Peyer's patch (tissue), 4 donors: Measurements from ENCODE around the gene POU1F1. TPM values are rescaled to one million over a fixed set of nuclear protein-coding genes. Genes with fewer than 3 reads are reported as not detected.
"Not testable (repeated sequence)": the region's sequence is repeated elsewhere in the genome, so short reads cannot be mapped to it uniquely, and the experiment has no call there.

Experiments used
- DNase-seq, 3 donors: peaks; one replicate each; pipeline ENCODE4 v3.0.0-alpha.2; 2017 to 2019
- H3K27ac ChIP-seq, 4 donors: fragments of 200-600 bp; sonication (generic); one replicate each; pipeline ENCODE4 v1.5.1; 2016 to 2019
- H3K27me3 ChIP-seq, 2 donors: fragments of 200-600 bp; sonication (generic); one replicate each; pipeline ENCODE4 v1.5.1; 2019
- H3K36me3 ChIP-seq, 3 donors: fragments of 200-600 bp; sonication (generic); one replicate each; pipeline ENCODE4 v1.5.1; 2016 to 2019
- H3K4me1 ChIP-seq, 4 donors: fragments of 200-600 bp; sonication (generic); one replicate each; pipeline ENCODE4 v1.5.1; 2016 to 2019
- H3K4me3 ChIP-seq, 4 donors: fragments of 200-600 bp; sonication (generic); 1 replicate in 3 of 4; 2 replicates in 1 of 4; pipeline ENCODE4 v1.5.1; 2016 to 2019; ENCODE audit warnings: mild to moderate bottlenecking in 1 of 4
- H3K9me3 ChIP-seq, 4 donors: fragments of 200-600 bp; sonication (generic); one replicate each; pipeline ENCODE4 v1.5.1; 2016 to 2019; ENCODE audit warnings: mild to moderate bottlenecking in 1 of 4
- POLR2A ChIP-seq, 2 donors: fragments of 450-650 bp; IDR thresholded peaks; one replicate each; pipeline ENCODE4 v1.5.1; 2017; ENCODE audit warnings: antibody characterized with exemption in 2 of 2, mild to moderate bottlenecking in 2 of 2, moderate library complexity in 2 of 2
- total RNA-seq, 4 donors: library from RNA; depleted of rRNA; stranded (reverse); fragments of >200 nt; gene quantifications; one replicate each; pipeline ENCODE4 v1.1.0, GENCODE V29; 2016
- TF ChIP-seq, protein P1 (sequence below), 6 experiments: fragments of 450-650 bp in 4 of 6; fragments of 200-600 bp in 2 of 6; sonication (generic) in 1 of 6; IDR thresholded peaks; one replicate each; pipeline ENCODE4 v1.5.1; 2017 to 2019; ENCODE audit warnings: antibody characterized with exemption in 6 of 6, mild to moderate bottlenecking in 3 of 6, moderate library complexity in 1 of 6

POU1F1 gene
- total RNA-seq, 4 donors from 2014 or later = not detected

DNA sequence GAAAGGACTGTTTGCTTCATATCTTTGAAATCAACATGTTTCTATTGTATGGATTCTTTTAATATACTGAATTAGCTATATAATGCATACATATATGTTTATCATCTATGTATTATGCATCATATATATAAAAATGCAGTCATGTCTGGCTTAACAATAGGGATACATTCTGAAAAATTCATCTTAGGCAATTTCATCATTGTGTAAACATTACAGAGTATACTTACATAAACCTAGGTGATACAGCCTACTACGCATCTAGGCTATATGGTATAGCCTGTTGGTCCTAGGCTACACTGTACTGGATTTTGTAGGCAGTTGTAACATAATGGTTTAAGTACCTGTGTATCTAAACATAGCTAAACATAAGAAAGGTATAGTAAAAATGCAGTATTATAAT lies 27.6 kb downstream of the POU1F1 start:
- H3K27ac ChIP-seq = no peak overlapping the region
- H3K27me3 ChIP-seq = no peaks in the 10 kb centered on the region
- TF ChIP-seq POLR2A (IDR thresholded peaks at IDR 0.05) = no peak
- TF ChIP-seq, protein P1, sequence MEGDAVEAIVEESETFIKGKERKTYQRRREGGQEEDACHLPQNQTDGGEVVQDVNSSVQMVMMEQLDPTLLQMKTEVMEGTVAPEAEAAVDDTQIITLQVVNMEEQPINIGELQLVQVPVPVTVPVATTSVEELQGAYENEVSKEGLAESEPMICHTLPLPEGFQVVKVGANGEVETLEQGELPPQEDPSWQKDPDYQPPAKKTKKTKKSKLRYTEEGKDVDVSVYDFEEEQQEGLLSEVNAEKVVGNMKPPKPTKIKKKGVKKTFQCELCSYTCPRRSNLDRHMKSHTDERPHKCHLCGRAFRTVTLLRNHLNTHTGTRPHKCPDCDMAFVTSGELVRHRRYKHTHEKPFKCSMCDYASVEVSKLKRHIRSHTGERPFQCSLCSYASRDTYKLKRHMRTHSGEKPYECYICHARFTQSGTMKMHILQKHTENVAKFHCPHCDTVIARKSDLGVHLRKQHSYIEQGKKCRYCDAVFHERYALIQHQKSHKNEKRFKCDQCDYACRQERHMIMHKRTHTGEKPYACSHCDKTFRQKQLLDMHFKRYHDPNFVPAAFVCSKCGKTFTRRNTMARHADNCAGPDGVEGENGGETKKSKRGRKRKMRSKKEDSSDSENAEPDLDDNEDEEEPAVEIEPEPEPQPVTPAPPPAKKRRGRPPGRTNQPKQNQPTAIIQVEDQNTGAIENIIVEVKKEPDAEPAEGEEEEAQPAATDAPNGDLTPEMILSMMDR (IDR thresholded peaks at IDR 0.05) = no peak
- no peak overlapping the region for H3K4me3 ChIP-seq
- H3K9me3 ChIP-seq = no peaks in the 10 kb centered on the region
- H3K36me3 ChIP-seq = peaks cover 0 to 50% (median 0%) of the 10 kb centered on the region in 3 donors
- no peaks in the 10 kb centered on the region for H3K4me1 ChIP-seq
- no peak for DNase-seq

DNA sequence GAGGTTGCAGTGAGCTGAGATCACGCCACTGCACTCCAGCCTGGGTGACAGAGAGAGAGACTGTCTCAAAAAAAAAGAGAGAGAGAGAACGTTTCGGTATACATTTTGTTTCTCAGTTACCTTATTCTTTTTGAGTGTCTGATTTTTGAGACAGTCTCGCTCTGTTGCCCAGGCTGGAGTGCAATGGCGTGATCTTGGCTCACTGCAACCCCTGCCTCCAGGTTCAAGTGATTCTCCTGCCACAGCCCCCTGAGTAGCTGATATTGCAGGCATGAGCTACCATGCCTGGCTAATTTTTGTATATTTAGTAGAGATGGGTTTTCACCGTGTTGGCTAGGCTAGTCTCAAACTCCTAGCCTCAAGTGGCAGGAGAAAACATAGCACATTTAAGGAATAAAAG lies 28.2 kb downstream of the POU1F1 start:
- H3K27ac ChIP-seq, DNase-seq, H3K4me1 ChIP-seq, H3K9me3 ChIP-seq, H3K27me3 ChIP-seq, H3K4me3 ChIP-seq: not testable (repeated sequence)
- peaks cover 0 to 44% (median 0%) of the 10 kb centered on the region in 3 donors for H3K36me3 ChIP-seq

DNA sequence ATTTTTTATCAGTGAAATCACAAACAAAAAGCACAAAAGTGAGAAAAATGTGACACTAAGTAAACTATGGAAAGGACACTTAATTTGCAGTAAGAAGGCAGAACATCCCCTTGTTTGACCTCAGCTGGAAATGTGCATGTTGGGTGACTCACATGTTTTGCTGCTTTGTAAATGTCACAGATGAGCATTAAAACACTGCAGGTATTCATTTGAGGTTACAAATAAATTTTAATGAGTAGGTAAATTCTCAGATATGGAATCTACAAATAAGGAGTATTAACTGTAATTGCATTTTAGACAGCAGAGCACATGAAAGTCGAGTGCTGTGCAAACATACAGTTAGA lies 29.0 kb downstream of the POU1F1 start:
- Histone ChIP-seq H3K9me3 (no peaks in the 10 kb centered on the region), H3K27ac (no peak overlapping the region), H3K36me3 (peaks cover 0 to 41% (median 0%) of the 10 kb centered on the region in 3 donors), H3K27me3 (no peaks in the 10 kb centered on the region), H3K4me1 (no peaks in the 10 kb centered on the region), H3K4me3 (no peak overlapping the region)
- TF ChIP-seq, protein P1 (IDR thresholded peaks at IDR 0.05) = no peak
- TF ChIP-seq POLR2A (IDR thresholded peaks at IDR 0.05) = no peak
- DNase-seq = no peak

DNA sequence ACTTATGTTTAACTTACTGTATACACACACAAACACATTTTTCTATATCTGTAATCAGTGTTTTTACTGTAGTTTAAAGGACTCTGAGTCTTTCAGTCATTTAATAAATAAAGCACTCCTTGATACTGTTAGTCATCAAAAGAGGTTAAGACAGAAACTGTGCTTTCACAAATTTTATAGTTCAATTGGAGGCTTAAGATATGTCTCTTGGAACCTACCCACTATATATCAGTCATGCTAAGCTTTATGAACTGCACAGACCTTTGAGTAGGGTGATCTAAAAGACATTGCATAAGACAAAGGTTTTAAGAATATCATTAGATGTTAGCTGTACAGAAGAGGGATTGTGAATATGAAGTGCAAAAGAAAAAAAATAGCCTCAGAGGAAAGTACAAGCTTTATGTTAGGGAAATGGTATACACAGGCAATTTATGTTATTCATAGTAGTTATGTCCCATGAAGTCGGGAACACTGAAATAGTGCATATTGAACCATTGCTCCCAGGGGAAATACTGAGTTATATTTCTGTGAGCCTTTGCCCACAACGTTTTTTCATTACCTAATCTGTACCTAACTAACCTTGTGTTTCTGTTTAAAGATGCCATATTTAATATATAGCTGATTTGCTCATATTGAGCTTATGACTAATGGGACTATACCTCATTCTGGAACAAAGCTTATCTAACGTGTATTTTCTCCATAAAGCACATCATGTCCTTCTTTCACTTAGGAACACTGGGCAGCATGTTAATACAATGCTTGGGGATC lies 29.5 kb downstream of the POU1F1 start:
- no peak for DNase-seq
- no peak overlapping the region for H3K27ac ChIP-seq
- H3K4me1 ChIP-seq = no peaks in the 10 kb centered on the region
- H3K36me3 ChIP-seq = peaks cover 0 to 41% (median 0%) of the 10 kb centered on the region in 3 donors
- no peaks in the 10 kb centered on the region for H3K27me3 ChIP-seq
- no peaks in the 10 kb centered on the region for H3K9me3 ChIP-seq
- no peak for TF ChIP-seq POLR2A (IDR thresholded peaks at IDR 0.05)
- TF ChIP-seq, protein P1 (IDR thresholded peaks at IDR 0.05) = no peak
- H3K4me3 ChIP-seq = no peak overlapping the region

DNA sequence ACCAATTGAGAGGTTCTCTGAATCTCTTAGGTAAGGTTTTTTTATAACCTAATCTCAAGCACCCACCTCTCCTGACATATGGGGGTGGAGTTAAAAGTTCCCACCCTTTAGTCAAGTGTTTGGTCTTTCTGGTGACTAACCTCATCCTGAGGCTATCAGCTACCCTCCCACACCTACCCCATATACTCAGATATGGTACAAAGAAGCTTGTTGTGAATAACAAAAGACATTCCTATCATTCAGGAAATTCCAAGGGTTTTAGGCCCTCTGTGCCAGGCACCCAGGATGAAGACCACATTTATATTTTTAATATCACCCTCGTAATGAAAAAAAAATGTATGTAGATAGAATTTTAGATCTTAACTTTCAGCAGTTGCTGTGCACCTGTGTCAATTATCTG lies 40.3 kb downstream of the POU1F1 start:
- H3K27me3 ChIP-seq = no peaks in the 10 kb centered on the region
- no peak for DNase-seq
- no peaks in the 10 kb centered on the region for H3K4me1 ChIP-seq
- H3K4me3 ChIP-seq = no peak overlapping the region
- H3K9me3 ChIP-seq = no peaks in the 10 kb centered on the region
- TF ChIP-seq, protein P1 (IDR thresholded peaks at IDR 0.05) = no peak
- TF ChIP-seq POLR2A (IDR thresholded peaks at IDR 0.05) = no peak
- no peaks in the 10 kb centered on the region for H3K36me3 ChIP-seq
- H3K27ac ChIP-seq = no peak overlapping the region

DNA sequence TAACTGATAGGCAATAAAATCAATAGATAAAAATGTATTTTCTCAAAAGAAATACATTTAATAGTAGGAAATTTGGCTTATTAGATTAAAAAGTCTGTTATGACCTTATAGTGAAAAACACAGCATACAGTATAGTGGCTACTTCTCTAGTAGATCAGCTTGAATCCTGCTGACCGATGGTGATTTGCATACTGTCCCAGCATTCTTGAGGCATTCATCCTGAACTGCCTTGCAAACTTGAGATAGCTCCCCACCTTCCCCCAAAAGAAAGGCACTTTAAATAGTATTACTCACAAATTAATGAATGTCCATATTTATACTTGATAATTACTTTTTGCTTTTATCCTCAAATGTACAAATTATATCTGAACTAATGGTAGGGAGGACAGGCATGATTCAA lies 42.6 kb downstream of the POU1F1 start:
- TF ChIP-seq, protein P1 (IDR thresholded peaks at IDR 0.05) = no peak
- no peak for TF ChIP-seq POLR2A (IDR thresholded peaks at IDR 0.05)
- no peaks in the 10 kb centered on the region for H3K36me3 ChIP-seq
- no peak overlapping the region for H3K4me3 ChIP-seq
- no peak for DNase-seq
- H3K4me1 ChIP-seq = peaks cover 0 to 9% (median 1%) of the 10 kb centered on the region in 4 donors
- no peak overlapping the region for H3K27ac ChIP-seq
- H3K27me3 ChIP-seq = no peaks in the 10 kb centered on the region
- no peaks in the 10 kb centered on the region for H3K9me3 ChIP-seq
